Gastrocnemius medialis (tissue), 4 donors: Measurements from ENCODE around the gene AK1.

Source experiments
- POLR2A ChIP-seq, 2 donors: fragments of 450-650 bp; IDR thresholded peaks; one replicate each; pipeline ENCODE4 v1.6.1; 2017; ENCODE audit warnings: antibody characterized with exemption in 2 of 2, mild to moderate bottlenecking in 2 of 2, moderate library complexity in 2 of 2
- TF ChIP-seq, protein P1 (sequence below), 5 experiments: fragments of 450-650 bp in 3 of 5; fragments of 200-600 bp in 2 of 5; sonication (generic) in 2 of 5; IDR thresholded peaks in 4 of 5; conservative IDR thresholded peaks in 1 of 5; 1 replicate in 4 of 5; 2 replicates in 1 of 5; pipeline ENCODE4 v1.5.1; 2016 to 2019; ENCODE audit warnings: antibody characterized with exemption in 5 of 5, mild to moderate bottlenecking in 3 of 5, moderate library complexity in 3 of 5

DNA sequence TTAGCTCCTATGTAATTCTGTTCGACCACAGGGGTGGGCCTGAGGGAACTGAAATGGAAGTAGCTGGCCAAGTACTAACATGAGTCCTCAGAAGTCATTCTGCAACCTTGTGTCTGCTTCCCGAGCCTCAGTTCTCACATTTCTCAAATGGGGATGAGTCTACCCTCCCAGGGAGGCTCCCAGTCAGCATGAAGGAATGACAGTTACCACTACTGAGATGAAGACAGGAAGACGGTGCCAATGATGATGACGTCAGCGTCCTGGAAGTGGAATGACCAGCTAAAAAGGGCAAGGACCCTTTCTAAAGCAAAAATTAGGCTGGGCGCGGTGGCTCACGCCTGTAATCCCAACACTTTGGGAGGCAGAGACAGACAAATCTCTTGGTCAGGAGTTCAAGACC, 46.3 kb upstream of the AK1 start:
- TF ChIP-seq, protein P1, sequence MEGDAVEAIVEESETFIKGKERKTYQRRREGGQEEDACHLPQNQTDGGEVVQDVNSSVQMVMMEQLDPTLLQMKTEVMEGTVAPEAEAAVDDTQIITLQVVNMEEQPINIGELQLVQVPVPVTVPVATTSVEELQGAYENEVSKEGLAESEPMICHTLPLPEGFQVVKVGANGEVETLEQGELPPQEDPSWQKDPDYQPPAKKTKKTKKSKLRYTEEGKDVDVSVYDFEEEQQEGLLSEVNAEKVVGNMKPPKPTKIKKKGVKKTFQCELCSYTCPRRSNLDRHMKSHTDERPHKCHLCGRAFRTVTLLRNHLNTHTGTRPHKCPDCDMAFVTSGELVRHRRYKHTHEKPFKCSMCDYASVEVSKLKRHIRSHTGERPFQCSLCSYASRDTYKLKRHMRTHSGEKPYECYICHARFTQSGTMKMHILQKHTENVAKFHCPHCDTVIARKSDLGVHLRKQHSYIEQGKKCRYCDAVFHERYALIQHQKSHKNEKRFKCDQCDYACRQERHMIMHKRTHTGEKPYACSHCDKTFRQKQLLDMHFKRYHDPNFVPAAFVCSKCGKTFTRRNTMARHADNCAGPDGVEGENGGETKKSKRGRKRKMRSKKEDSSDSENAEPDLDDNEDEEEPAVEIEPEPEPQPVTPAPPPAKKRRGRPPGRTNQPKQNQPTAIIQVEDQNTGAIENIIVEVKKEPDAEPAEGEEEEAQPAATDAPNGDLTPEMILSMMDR (IDR thresholded peaks at IDR 0.05 in 4 of 5, conservative IDR thresholded peaks at IDR 0.05 in 1 of 5): no peak
- TF ChIP-seq POLR2A (IDR thresholded peaks at IDR 0.05): no peak
